GDM1 (cell line): ENCODE measurements around the gene ZNF638.
"Not testable (repeated sequence)": the region's sequence is repeated elsewhere in the genome, so short reads cannot be mapped to it uniquely, and the experiment has no call there.

Experiments used
- DNase-seq: peaks from one replicate; lab custom pipeline; 2025; lab: John Stamatoyannopoulos, UW

Gene ZNF638

DNA sequence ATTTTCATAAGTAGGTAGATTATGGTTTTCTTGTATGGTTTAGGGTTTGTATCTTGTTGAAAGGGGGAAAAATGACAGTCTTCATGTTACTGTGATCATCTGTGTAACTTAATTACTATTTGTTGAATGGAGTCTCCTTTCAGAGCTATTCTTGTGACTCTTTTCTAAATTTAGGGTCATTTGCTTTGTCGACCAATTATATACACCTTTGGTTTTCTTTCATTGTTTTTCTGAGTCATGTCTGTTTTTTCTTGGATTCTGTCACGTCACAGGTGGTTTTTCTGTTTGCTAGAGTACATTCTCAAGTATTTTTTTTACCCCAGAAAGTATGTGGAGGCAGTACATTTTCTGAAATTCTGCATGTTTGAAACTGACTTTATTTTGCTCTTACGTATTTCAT is 78.0 kb downstream of the ZNF638 start:
- DNase-seq: no peak

DNA sequence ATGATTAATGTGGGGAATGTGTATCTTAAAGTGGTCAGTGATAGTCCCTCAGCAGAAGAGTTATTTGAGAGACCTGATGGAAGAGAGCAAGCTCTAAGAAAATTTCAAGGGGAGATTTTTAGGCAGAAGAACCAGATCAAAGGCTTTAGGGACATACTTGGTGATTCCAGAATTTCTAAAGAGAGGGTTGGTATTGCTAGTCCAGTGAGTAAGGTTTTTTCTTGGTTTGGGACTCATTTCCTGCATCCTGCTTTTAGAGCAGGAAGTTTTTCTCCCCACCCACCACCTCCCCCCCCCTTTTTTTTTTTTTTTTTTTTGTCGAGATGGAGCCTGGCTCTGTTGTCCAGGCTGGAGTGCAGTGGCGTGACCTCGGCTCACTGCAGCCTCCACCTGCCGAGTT is 79.1 kb downstream of the ZNF638 start:
- no peak for DNase-seq

DNA sequence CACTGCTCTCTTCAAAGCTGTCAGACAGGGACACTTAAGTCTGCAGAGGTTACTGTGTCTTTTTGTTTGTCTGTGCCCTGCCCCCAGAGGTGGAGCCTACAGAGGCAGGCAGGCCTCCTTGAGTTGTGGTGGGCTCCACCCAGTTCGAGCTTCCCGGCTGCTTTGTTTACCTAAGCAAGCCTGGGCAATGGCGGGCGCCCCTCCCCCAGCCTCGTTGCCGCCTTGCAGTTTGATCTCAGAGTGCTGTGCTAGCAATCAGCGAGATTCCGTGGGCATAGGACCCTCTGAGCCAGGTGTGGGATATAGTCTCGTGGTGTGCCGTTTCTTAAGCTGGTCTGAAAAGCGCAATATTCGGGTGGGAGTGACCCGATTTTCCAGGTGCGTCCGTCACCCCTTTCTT is 85.3 kb downstream of the ZNF638 start:
- DNase-seq: not testable (repeated sequence)

- no peak for DNase-seq
These were observed 86.0 kb downstream of the ZNF638 start for GRCh38 chr2:71417300-71418202.

DNA sequence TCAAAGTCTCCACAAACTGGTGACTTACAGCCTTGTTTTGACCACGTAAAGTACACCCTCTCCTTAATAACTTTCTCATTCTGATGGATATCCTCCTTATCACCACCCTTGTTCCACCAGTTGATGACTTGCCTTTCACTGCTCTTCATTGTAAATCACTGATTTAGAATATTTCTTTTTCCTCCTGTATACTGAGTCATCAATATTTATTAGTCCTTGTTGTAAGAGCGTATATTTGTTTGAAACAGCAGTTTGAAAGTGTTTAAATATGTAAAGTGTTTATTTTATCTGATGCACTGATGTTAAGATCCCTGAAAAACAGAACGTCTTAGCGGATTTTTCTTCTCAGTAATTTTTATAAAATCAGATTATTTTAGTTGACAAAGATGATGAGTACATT is 87.6 kb downstream of the ZNF638 start:
- DNase-seq: no peak

DNA sequence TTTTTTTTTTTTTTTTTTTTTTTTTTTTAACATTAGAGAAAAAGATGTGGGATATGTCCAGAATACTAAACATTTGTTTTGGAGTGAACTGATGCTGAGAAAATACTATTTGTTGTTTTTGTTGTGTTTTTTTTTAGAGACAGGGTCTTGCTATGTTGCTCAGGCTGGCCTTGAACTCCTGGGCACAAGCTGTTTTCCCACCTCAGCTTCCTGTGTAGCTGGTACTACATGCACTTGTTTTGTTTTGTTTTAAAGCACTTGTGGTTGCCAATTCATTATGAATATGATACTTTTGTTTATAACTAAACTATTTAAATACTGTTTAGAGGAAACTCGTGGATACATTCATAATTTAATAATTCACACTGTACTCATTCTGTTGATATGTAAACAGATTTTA is 88.4 kb downstream of the ZNF638 start:
- no peak for DNase-seq

DNA sequence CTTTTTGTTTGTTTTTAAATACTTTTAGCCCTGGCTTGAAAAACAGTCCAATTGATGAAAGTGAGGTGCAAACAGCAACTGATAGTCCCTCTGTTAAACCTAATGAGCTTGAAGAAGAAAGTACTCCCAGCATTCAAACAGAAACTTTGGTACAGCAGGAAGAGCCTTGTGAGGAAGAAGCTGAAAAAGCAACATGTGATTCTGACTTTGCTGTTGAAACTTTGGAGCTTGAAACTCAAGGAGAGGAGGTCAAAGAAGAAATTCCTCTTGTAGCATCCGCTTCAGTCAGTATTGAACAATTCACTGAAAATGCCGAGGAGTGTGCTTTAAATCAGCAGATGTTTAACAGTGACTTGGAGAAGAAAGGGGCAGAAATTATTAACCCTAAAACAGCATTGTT is 91.2 kb downstream of the ZNF638 start:
- no peak for DNase-seq

GRCh38 chr2:71423817-71424420 is 92.3 kb downstream of the ZNF638 start:
- no peak for DNase-seq

GRCh38 chr2:71426721-71427120 is 95.1 kb downstream of the ZNF638 start:
- DNase-seq: no peak

DNA sequence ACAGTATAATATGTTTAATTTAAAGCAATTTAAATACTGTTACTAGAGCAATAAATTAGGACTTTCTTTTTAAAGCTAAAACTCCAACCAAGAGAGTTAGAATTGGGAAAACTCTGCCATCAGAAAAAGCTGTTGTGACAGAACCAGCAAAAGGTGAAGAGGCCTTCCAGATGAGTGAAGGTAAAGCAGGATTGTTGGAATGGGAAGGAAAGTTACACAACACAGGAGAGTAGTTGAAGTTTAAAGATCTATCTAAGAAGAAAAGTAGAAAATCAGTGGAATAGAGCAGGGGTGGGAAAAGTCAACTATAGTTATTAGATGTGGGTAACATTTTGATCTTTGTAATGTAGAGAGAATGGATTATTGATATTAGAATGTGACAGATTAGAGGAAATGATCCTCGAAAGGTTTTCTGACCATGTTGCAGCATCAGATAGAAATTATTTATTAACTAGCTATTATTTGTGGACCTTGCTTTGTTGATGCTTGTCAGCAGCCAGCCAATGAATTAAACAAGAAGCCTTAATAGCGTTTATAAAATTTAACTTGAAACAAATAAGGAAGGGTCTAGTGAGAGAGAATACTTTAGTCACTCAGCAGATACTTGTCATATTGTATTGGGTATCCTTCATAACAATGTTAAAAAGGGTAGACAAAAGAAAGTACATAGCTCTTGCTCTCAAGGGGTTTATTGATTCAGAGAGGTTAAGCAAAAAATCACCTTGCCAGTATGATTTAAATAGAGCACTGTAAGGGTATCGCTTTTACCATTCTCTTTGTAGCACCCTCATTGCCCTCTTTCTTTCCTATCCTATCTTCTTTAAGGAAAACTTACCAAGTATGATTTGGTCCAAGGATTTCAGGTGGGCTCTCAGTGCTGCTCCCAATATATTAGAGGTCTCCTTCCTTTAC is 97.1 kb downstream of the ZNF638 start:
- no peak for DNase-seq

DNA sequence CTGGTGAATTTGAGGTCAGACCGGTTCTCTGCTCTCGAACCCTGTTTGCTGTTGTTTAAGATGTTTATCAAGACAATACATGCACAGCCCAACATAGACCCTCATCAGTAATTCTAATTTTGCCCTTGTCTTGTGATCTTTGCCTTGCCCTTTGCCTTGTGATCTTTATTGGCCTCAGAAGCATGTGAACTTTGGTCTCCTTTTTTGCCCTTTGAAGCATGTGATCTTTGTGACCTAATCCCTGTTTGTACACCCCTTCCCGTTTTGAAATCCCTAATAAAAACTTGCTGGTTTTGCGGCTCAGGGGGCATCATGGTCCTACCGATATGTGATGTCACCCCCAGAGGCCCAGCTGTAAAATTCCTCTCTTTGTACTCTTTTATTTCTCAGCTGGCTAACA is 113.6 kb downstream of the ZNF638 start:
- not testable (repeated sequence) for DNase-seq

GRCh38 chr2:71446505-71446904 is 114.9 kb downstream of the ZNF638 start:
- no peak for DNase-seq

- no peak for DNase-seq
These were observed 117.8 kb downstream of the ZNF638 start for GRCh38 chr2:71449343-71449742.

DNA sequence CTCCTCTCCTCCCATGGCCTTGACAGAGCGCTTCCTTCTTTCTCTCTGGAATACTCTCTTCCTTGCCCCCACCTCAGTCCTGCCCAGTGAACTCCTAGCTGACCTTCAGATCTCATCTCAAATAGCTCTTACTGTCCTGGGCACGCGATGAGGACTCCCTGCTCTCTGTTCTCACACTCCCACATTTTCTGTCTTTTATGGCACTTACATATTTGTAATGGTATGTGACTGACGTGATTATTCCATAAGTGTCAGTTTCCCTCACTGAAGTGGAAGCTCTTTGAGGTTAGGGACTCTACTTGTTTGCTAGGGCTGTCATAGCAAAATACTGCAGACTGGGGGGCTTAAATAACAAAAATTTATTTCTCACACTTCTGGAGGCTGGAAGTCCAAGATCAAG is 120.1 kb downstream of the ZNF638 start:
- no peak for DNase-seq

DNA sequence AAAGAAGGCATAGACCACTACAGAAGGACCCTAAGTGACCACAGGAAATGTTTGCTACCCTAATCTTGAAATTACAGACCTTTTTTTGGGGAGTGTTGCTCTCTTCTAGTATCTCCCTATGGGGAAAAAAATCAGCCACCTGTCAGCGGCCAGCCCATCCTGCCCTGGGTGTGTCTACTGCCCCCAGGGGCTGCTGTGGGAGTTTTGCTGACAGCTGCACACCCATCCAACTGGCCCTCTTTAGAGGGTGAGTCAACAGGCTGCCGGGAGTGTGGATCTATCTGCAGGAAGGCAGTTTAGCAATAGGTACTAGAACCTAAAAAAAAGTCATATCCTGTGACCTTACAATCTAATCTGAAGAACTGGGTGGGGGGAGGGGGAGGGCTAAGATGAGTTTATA is 121.0 kb downstream of the ZNF638 start:
- DNase-seq: peak; percentile 40

DNA sequence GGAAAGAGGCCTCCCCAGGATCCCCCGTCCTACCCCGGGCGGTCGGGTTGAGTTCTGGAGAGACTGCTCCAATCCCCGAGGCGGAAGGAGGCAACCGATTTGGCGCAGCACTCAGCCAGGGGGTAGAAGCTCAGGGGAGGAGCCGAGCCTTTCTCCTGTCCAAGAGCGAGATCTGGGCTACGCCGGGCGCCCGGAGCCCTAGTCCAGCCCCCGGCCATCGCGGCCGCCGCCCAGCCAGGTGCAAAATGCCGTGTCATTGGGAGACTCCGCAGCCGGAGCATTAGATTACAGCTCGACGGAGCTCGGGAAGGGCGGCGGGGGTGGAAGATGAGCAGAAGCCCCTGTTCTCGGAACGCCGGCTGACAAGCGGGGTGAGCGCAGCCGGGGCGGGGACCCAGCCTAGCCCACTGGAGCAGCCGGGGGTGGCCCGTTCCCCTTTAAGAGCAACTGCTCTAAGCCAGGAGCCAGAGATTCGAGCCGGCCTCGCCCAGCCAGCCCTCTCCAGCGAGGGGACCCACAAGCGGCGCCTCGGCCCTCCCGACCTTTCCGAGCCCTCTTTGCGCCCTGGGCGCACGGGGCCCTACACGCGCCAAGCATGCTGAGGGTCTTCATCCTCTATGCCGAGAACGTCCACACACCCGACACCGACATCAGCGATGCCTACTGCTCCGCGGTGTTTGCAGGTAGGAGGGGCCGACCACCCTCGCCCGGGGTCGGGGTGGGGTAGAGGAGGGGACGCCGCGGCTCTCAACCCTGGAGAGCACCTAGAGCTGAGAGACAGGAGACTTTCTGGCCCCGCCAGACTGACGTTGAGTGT is 122.0 kb downstream of the ZNF638 start, which contains the start of gene DYSF:
Gene DYSF, plus strand, starts transcription at position 158 of the 817 bp plus-strand sequence.
- no peak for DNase-seq

GRCh38 chr2:71454221-71455010 is 122.8 kb downstream of the ZNF638 start:
- DNase-seq: no peak

- DNase-seq: no peak
These were observed 123.6 kb downstream of the ZNF638 start for GRCh38 chr2:71455011-71455740.

GRCh38 chr2:71455741-71456569 is 124.4 kb downstream of the ZNF638 start:
- peak; percentile 69 for DNase-seq
